AG04450 (cell line): Measurements from ENCODE around the gene ULBP3. TPM values are rescaled to one million over a fixed set of nuclear protein-coding genes. Genes with fewer than 3 reads are reported as not detected.
"Not testable (repeated sequence)": the region's sequence is repeated elsewhere in the genome, so short reads cannot be mapped to it uniquely, and the experiment has no call there.

ENCODE experiments used
- CTCF ChIA-PET: fragments of 300-600, 350-600 bp; formaldehyde crosslinking; extraction: SDS; loops from one replicate; lab custom pipeline; 2022; ENCODE audit warnings: antibody characterized with exemption, inconsistent platforms; lab: Charles Lee
- POLR2A ChIA-PET: fragments of 350-600 bp; formaldehyde crosslinking; extraction: SDS; loops from one replicate; lab custom pipeline; 2021; ENCODE audit warnings: antibody characterized with exemption, inconsistent platforms; lab: Yijun Ruan, JAX
- DNase-seq: peaks from one replicate; pipeline ENCODE4 v3.0.0-alpha.2; 2011; ENCODE audit warnings: low read depth, low spot score
- H3K27ac ChIP-seq: one replicate; pipeline ENCODE4 v1.5.1; 2012; ENCODE audit warnings: low read depth, low read length, control low read depth
- H3K27me3 ChIP-seq: one replicate; pipeline ENCODE4 v1.6.0; 2012; ENCODE audit warnings: low read length; ENCODE audit not compliant: control insufficient read depth, insufficient read depth
- H3K4me3 ChIP-seq: 2 replicates; pipeline ENCODE4 v1.5.1; 2011; ENCODE audit warnings: mild to moderate bottlenecking, low read depth, low read length, control low read depth
- H3K9me3 ChIP-seq: 2 replicates; pipeline ENCODE4 v1.5.1; 2012; ENCODE audit warnings: low read length; ENCODE audit not compliant: control insufficient read depth, insufficient read depth
- polyA plus RNA-seq: library from polyadenylated mRNA; depleted of rRNA; stranded (reverse); fragments of >200 nt; gene quantifications from 2 replicates; pipeline ENCODE4 v1.2.3, GENCODE V29; 2011
- TF ChIP-seq, protein P1 (sequence below): IDR thresholded peaks from 2 replicates; pipeline ENCODE4 v1.5.1; 2011; ENCODE audit warnings: low read depth, low read length, control low read depth, inconsistent platforms

The ULBP3 gene
- polyA plus RNA-seq, 1 experiment = 16.0 TPM

DNA sequence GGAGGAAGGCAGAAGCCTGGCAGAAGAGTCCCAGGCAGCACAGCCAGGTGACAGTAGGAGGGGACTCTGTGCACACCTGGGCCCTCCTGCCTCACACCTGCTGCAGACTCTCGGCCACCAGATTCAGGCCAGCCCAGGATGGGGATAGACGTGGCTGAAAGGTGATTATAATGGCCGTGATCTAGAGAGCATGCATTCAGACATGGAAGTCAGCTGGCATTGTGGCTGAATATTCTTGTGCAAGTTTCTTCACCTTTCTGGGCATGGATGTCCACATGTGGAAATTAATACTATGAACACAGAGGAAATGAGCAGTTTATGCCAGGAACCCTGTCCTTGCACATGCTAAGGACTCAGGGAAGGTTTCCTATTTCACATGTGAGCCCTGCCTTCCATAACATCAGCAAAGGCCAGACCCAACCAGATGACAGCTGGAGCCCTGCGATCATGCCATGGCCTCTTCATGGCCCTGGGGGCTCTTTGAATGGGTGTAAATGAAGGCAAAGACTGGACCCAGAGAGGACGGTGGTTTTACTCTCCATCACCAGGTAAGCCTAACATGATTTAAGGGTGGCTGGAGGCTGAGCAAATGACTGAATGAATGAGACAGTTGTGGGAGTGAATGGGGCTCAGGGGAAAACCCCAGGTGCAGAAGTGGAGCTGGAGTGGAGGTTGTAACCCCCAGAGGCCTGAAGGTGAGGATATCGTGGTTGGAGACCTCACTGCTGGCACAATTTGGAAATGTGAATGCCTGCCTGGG is 40.9 kb downstream of the ULBP3 start:
- TF ChIP-seq, protein P1, sequence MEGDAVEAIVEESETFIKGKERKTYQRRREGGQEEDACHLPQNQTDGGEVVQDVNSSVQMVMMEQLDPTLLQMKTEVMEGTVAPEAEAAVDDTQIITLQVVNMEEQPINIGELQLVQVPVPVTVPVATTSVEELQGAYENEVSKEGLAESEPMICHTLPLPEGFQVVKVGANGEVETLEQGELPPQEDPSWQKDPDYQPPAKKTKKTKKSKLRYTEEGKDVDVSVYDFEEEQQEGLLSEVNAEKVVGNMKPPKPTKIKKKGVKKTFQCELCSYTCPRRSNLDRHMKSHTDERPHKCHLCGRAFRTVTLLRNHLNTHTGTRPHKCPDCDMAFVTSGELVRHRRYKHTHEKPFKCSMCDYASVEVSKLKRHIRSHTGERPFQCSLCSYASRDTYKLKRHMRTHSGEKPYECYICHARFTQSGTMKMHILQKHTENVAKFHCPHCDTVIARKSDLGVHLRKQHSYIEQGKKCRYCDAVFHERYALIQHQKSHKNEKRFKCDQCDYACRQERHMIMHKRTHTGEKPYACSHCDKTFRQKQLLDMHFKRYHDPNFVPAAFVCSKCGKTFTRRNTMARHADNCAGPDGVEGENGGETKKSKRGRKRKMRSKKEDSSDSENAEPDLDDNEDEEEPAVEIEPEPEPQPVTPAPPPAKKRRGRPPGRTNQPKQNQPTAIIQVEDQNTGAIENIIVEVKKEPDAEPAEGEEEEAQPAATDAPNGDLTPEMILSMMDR = no peak
- DNase-seq = no peak
- POLR2A ChIA-PET = no interaction called here
- CTCF ChIA-PET = no interaction called here
- no peak overlapping the region for H3K27ac ChIP-seq
- no peaks in the 10 kb centered on the region; the same call in 1 of the 2 replicates for H3K9me3 ChIP-seq
- no peak overlapping the region for H3K4me3 ChIP-seq
- H3K27me3 ChIP-seq = peaks cover 56% of the 10 kb centered on the region

DNA sequence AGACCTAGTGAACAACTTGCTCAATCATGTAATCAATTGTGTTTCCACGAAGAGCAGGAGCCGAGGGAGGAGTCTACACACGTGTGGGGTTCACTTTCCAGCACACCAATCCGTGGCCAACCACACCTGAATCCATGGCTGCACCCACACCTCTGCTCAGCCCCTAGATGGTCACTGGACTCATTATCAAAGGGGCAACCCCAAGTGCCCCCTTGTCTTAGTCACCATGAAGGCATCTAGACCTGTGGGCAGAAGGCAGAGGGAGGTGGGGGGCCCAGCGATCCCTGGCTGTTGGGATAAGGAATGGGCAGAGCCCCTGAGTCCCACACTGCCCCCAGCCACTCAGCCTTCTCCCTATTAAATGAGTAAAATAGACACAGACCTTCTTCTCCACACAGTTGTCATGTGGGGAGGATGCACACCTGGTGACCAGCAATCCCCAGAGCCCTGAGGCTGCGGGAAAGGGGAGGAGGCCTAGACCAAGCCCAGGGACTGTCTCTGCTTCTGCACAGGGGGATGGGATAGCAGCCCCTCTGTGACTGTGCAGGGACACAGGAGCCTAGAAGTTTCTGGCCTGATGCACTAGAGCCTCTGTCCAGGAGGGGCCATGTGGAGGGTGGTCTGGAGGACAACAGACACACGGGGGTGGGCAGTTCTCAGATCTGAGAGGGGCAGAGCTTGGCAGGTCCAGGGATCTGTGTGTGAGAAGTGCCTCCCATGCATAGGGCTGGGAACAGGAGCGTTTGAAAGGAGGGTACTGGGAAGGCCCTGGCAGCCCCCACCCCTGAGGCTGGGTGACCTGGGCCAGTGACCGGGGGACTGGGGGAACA is 41.7 kb downstream of the ULBP3 start:
- POLR2A ChIA-PET = no interaction called here
- no peak for DNase-seq
- no peak overlapping the region for H3K4me3 ChIP-seq
- H3K9me3 ChIP-seq = no peaks in the 10 kb centered on the region; the same call in 1 of the 2 replicates
- H3K27ac ChIP-seq = no peak overlapping the region
- TF ChIP-seq, protein P1 = no peak
- H3K27me3 ChIP-seq = peaks cover 56% of the 10 kb centered on the region
- CTCF ChIA-PET = no interaction called here

DNA sequence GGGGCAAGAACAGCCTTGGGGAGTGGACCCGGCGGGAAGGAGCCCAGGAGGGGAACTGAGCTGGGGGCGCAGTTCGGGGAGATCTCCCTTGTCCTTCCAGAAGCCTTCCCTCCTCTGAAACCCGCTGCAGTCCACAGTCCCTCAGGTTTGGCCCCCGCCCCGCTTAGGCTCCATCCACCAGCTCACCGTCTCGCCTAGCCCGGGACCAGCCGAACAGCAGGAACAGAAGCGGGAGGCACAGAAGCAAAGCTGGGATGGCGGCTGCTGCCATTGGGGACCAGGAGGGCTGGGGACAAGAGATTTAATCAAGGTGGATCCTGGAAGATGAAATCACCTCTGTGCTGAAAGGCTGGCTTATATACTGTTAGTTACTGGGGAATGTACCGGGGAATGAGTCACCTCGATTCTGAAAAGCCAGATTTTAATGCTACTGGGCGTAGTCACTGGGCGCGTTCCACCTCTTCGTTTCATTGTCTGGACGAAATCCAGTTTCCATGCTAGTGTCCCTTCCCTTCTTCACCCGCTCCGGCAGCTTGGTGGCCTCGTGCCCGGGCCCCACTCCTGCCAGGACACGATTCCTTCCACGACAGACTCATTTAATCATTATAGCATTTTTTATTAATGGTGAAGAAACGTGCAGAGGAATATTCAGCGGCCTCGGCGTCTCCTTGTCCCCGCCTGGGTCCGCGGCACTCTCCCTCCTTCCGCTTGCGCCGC is 43.6 kb downstream of the ULBP3 start, which contains the start of gene RAET1L:
TSS of gene RAET1L (minus strand) at position 332 of the 717 bp plus-strand sequence. CDS start at position 271, 61 bp downstream.
- POLR2A ChIA-PET = no interaction called here
- H3K9me3 ChIP-seq = no peaks in the 10 kb centered on the region; the same call in 1 of the 2 replicates
- DNase-seq = no peak
- H3K27ac ChIP-seq = no peak within 1 kb of the TSS
- CTCF ChIA-PET = interaction anchor here (1.0 kb wide), 1 partner anchor 9 kb away, joined by 4 read pairs; no protein-coding TSS in a partner anchor
- peak within 1 kb of the TSS; percentile 33 for H3K4me3 ChIP-seq
- peaks cover 54% of the 10 kb centered on the region for H3K27me3 ChIP-seq
- TF ChIP-seq, protein P1 = no peak

DNA sequence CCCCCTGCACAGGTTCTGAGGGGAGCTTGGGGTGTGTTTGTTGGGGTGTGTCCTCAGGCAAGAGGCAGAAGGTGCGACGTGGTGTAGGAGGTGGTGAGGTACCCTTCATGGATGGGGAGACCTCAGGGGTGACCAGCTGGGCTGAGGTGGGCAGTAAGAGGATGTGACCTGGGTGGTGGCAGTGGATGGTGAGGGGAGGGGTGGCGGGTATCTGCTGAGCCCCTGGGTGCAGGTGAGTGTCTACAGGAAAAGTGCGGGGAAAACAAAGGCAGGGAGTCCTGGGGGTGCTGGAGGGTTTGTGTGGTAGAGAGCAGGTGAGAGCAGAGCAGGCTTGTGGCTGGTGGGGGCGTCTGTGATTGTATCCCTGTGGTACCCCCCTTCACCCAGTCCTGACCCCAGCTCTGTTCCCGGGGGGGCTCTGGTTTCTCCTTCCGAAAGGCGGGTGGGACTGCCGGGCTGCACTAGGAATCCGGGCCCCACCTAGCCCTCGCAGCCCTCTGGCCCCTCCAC is 44.2 kb downstream of the ULBP3 start:
- TF ChIP-seq, protein P1 = no peak
- DNase-seq = no peak
- Histone ChIP-seq H3K4me3 (no peak overlapping the region), H3K9me3 (no peaks in the 10 kb centered on the region; the same call in 1 of the 2 replicates), H3K27ac (no peak overlapping the region), H3K27me3 (peaks cover 52% of the 10 kb centered on the region)
- POLR2A ChIA-PET = no interaction called here
- CTCF ChIA-PET = interaction anchor here (1.0 kb wide), 1 partner anchor 8 kb away, joined by 4 read pairs; no protein-coding TSS in a partner anchor

DNA sequence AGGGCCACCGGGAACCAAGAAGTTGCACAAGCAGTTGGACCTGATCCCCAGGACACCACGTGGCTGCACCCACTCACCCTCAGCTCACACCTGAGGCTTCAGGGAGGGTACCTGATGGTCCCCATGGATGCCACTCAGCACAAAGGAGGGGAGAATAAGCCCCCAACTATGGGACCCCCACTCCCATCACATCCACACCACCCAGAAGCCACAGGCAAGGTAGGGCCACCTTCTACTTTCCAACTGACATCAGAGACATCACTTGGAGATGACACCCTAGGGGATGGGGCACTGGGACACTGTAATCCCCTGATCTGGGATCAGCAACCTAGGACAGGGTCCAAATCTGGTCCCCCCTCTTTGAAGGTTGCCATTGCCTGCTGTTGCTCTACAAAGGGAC is 44.9 kb downstream of the ULBP3 start:
- H3K27ac ChIP-seq, H3K9me3 ChIP-seq, POLR2A ChIA-PET, CTCF ChIA-PET, DNase-seq, H3K4me3 ChIP-seq: not testable (repeated sequence)
- peaks cover 53% of the 10 kb centered on the region for H3K27me3 ChIP-seq

DNA sequence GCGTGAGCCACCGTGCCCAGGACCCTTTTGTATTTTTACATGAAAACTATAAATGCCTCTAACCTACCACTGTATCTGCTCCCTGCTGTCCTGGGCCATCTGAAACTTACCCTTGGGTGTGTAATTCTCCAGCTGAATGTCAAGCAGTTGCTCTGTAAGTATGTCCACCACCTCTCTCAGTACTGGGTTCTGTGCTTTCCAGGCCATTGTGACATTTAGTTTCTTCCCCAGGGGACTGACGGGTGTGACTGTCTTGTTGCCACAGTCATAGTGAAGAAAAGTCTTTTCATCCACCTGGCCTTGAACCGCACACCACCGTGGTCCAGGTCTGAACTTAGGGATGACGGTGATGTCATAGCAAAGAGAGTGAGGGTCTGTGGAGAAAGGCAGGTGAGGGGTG is 47.1 kb downstream of the ULBP3 start:
- H3K9me3 ChIP-seq, DNase-seq, POLR2A ChIA-PET, H3K4me3 ChIP-seq, H3K27ac ChIP-seq, CTCF ChIA-PET: not testable (repeated sequence)
- H3K27me3 ChIP-seq = peaks cover 44% of the 10 kb centered on the region
